OCI-LY7 (cell line): ENCODE measurements around the gene CGRRF1. TPM values are rescaled to one million over a fixed set of nuclear protein-coding genes. Genes with fewer than 3 reads are reported as not detected.

ENCODE experiments used
- BruUV-seq: library from RNA; stranded (reverse); fragments of 400-500 nt; replicated peaks from 2 replicates; lab custom pipeline; 2021; lab: Mats Ljungman, UMichigan
- CTCF ChIA-PET: fragments of 300-600 bp; sonication (Branson Sonifier 250); formaldehyde crosslinking; loops from one replicate; lab custom pipeline; 2022; ENCODE audit warnings: antibody characterized with exemption; ENCODE audit not compliant: unreplicated experiment; lab: Charles Lee
- POLR2A ChIA-PET: fragments of 300-600 bp; sonication (Branson Sonifier 250); formaldehyde crosslinking; loops from one replicate; lab custom pipeline; 2022; ENCODE audit warnings: antibody characterized with exemption; lab: Charles Lee
- DNase-seq: peaks from one replicate; pipeline ENCODE4 v3.0.0-alpha.2; 2015; ENCODE audit warnings: low spot score
- H2AFZ ChIP-seq: fragments of 200-600 bp; sonication (generic), shearing (Covaris generic); 2 replicates; pipeline ENCODE4 v1.6.1; 2014; ENCODE audit warnings: mild to moderate bottlenecking, antibody characterized with exemption, low read length, moderate library complexity
- H3K27ac ChIP-seq: fragments of 200-600 bp; sonication (generic); 2 replicates; pipeline ENCODE4 v1.5.1; 2014; ENCODE audit warnings: mixed run types, low read depth, mild to moderate bottlenecking, moderate library complexity, low read length, inconsistent platforms; ENCODE audit not compliant: poor library complexity, severe bottlenecking
- H3K36me3 ChIP-seq: fragments of 200-600 bp; sonication (generic); 2 replicates; pipeline ENCODE4 v1.6.1; 2014; ENCODE audit warnings: mild to moderate bottlenecking, antibody characterized with exemption, low read length, moderate library complexity, mixed read lengths; ENCODE audit not compliant: insufficient read depth
- H3K4me1 ChIP-seq: fragments of 200-600 bp; sonication (generic); 2 replicates; pipeline ENCODE4 v1.5.1; 2014; ENCODE audit warnings: mild to moderate bottlenecking, low read length; ENCODE audit not compliant: insufficient read depth, poor library complexity, severe bottlenecking
- H3K4me2 ChIP-seq: fragments of 200-600 bp; sonication (generic); 2 replicates; pipeline ENCODE4 v1.6.1; 2014; ENCODE audit warnings: mild to moderate bottlenecking, low read length
- H3K4me3 ChIP-seq: fragments of 200-600 bp; sonication (generic); 2 replicates; pipeline ENCODE4 v1.5.1; 2014; ENCODE audit warnings: mild to moderate bottlenecking, low read depth, low read length; ENCODE audit not compliant: poor library complexity, severe bottlenecking
- H3K79me2 ChIP-seq: fragments of 200-600 bp; sonication (generic); 2 replicates; pipeline ENCODE4 v1.6.1; 2016; ENCODE audit warnings: low read depth, mild to moderate bottlenecking, low read length, moderate library complexity, mixed read lengths; ENCODE audit not compliant: insufficient read depth
- H3K9me2 ChIP-seq: fragments of 200-600 bp; sonication (generic); 2 replicates; pipeline ENCODE4 v1.6.1; 2016; ENCODE audit warnings: mild to moderate bottlenecking, low read length, mixed read lengths; ENCODE audit not compliant: insufficient read depth
- H3K9me3 ChIP-seq: fragments of 200-600 bp; sonication (generic); 2 replicates; pipeline ENCODE4 v1.6.1; 2014; ENCODE audit warnings: mild to moderate bottlenecking, mixed run types, low read length, mixed read lengths
- H4K20me1 ChIP-seq: fragments of 200-600 bp; sonication (generic); 2 replicates; pipeline ENCODE4 v1.6.1; 2014; ENCODE audit warnings: mild to moderate bottlenecking, antibody characterized with exemption, low read length, moderate library complexity, mixed read lengths; ENCODE audit not compliant: insufficient read depth
- EZH2phosphoT487 ChIP-seq: fragments of 200-600 bp; sonication (generic); IDR thresholded peaks from 2 replicates; pipeline ENCODE4 v1.6.1; 2018; ENCODE audit warnings: low read depth, borderline replicate concordance, mild to moderate bottlenecking, mixed run types, antibody characterized with exemption, low read length, moderate library complexity, mixed read lengths
- intact Hi-C: fragments of 100-400 bp; cut with micrococcal nuclease; formaldehyde crosslinking; loops from one replicate; pipeline ENCODE4 v1.10.0; 2022; ENCODE audit not compliant: unreplicated experiment
- total RNA-seq, 2 experiments: library from RNA; depleted of rRNA in 1 of 2; stranded (reverse); fragments of >200 nt in 1 of 2; shearing (Covaris generic) in 1 of 2; gene quantifications; 2 replicates each; pipeline ENCODE4 v1.2.3, GENCODE V29; 2014 to 2022
- TF ChIP-seq, protein P1 (sequence below): fragments of 200-600 bp; sonication (generic); conservative IDR thresholded peaks from 2 replicates; pipeline ENCODE4 v1.5.1; 2014; ENCODE audit warnings: mild to moderate bottlenecking, antibody characterized with exemption, low read length, moderate library complexity, mixed read lengths

Gene CGRRF1
- total RNA-seq, 2 experiments from 2014 or later, result 8.4 to 13.4 TPM

DNA sequence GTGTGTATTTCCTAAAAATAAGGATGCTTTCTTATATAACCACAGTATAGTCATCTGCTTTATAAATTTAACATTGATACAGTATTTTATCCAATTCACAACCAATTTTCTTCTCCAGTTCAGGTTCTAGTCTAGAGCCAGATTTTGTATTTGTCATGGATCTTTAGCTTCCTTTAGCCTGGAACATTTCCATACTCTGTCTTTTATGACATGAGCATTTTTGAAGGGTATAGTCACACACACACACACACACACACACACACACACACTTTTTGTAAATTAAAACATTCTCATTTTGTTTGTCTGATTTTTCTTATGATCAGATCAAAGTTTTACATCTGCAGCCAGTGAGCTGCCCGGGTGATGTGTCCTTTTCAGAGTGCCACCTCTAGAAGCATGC lies 25.4 kb downstream of the CGRRF1 start:
- TF ChIP-seq EZH2phosphoT487, result no peak
- TF ChIP-seq, protein P1, sequence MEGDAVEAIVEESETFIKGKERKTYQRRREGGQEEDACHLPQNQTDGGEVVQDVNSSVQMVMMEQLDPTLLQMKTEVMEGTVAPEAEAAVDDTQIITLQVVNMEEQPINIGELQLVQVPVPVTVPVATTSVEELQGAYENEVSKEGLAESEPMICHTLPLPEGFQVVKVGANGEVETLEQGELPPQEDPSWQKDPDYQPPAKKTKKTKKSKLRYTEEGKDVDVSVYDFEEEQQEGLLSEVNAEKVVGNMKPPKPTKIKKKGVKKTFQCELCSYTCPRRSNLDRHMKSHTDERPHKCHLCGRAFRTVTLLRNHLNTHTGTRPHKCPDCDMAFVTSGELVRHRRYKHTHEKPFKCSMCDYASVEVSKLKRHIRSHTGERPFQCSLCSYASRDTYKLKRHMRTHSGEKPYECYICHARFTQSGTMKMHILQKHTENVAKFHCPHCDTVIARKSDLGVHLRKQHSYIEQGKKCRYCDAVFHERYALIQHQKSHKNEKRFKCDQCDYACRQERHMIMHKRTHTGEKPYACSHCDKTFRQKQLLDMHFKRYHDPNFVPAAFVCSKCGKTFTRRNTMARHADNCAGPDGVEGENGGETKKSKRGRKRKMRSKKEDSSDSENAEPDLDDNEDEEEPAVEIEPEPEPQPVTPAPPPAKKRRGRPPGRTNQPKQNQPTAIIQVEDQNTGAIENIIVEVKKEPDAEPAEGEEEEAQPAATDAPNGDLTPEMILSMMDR, result no peak
- Histone ChIP-seq H3K4me1 (peaks cover 19% of the 10 kb centered on the region), H3K4me3 (no peak overlapping the region), H3K27ac (no peak overlapping the region), H3K9me2 (no peaks in the 10 kb centered on the region), H4K20me1 (no peaks in the 10 kb centered on the region), H3K79me2 (no peaks in the 10 kb centered on the region), H3K9me3 (no peaks in the 10 kb centered on the region), H3K4me2 (no peak overlapping the region), H2AFZ (no peak overlapping the region), H3K36me3 (peaks cover 7% of the 10 kb centered on the region; the same call in 1 of the 2 replicates)
- intact Hi-C loops, result no loop called here
- DNase-seq, result no peak
- BruUV-seq, result no TSS peak
- POLR2A ChIA-PET, result interaction anchor here (0.6 to 1.0 kb wide), 3 partner anchors 14 to 182 kb away, joined by 3 to 5 read pairs (median 3); no protein-coding TSS in a partner anchor
- CTCF ChIA-PET, result no interaction called here

DNA sequence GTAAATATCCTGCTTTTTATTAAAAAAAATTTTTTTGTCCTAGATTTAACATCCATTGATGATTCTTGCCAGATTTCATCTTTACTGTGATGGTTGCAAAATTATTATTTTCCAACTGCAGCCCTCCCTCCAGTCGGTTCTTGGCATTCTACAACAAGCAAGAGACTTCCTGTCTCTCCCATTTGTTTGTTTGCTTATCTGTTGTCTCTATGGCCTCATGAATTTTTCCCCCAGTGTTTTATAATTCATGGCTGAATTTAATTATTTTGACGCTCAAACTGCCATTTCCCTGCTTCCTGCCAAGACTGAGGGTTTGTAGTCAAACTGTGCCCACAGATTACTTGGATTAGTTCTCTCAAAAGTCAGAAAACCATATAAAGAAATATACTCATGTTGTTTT lies 25.9 kb downstream of the CGRRF1 start:
- Histone ChIP-seq H3K79me2 (no peaks in the 10 kb centered on the region), H3K4me3 (no peak overlapping the region), H3K27ac (no peak overlapping the region), H4K20me1 (no peaks in the 10 kb centered on the region), H3K9me2 (no peaks in the 10 kb centered on the region), H3K36me3 (peaks cover 7% of the 10 kb centered on the region; the same call in 1 of the 2 replicates), H2AFZ (no peak overlapping the region), H3K4me2 (no peak overlapping the region), H3K9me3 (no peaks in the 10 kb centered on the region), H3K4me1 (peaks cover 19% of the 10 kb centered on the region)
- TF ChIP-seq, protein P1, result no peak
- no peak for TF ChIP-seq EZH2phosphoT487
- ChIA-PET CTCF (no interaction called here), POLR2A (interaction anchor here (1.0 kb wide), 1 partner anchor 15 kb away, joined by 3 read pairs; no protein-coding TSS in a partner anchor)
- no peak for DNase-seq
- no TSS peak for BruUV-seq
- intact Hi-C loops, result no loop called here

DNA sequence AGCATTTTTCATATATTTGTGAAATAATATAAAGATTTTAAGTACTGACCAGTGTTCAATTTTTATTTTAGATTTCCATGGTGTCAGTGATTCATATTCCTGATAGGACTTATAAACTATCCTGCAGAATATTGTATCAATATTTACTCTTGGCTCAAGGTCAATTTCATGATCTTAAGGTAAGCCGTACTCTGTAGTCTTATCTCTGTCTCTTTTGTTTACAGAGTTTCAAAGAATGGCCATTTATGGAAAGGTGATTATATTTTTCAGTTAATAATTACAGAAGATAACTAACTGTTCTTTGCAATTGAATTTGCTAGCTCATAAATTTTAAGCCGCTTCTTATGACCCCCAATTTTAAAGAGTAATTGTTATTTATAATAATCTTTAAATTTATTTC lies 27.9 kb downstream of the CGRRF1 start:
- no peak overlapping the region for H3K4me2 ChIP-seq
- no peaks in the 10 kb centered on the region for H3K9me3 ChIP-seq
- TF ChIP-seq EZH2phosphoT487, result no peak
- TF ChIP-seq, protein P1, result no peak
- H4K20me1 ChIP-seq, result no peaks in the 10 kb centered on the region
- no peak overlapping the region for H3K4me3 ChIP-seq
- H3K79me2 ChIP-seq, result no peaks in the 10 kb centered on the region
- DNase-seq, result no peak
- peaks cover 7% of the 10 kb centered on the region; the same call in 1 of the 2 replicates for H3K36me3 ChIP-seq
- H2AFZ ChIP-seq, result no peak overlapping the region
- ChIA-PET POLR2A (no interaction called here), CTCF (no interaction called here)
- intact Hi-C loops, result no loop called here
- no peaks in the 10 kb centered on the region for H3K9me2 ChIP-seq
- H3K27ac ChIP-seq, result no peak overlapping the region
- peaks cover 7% of the 10 kb centered on the region for H3K4me1 ChIP-seq
- no TSS peak for BruUV-seq
